OCI-LY1 (cell line): Measurements from ENCODE around the gene ARL8B.

Source experiments
- CTCF ChIP-seq: fragments of 200-600 bp; sonication (generic), shearing (Covaris generic); IDR thresholded peaks from 2 replicates; pipeline ENCODE4 v1.5.1; 2017; ENCODE audit warnings: mild to moderate bottlenecking, antibody characterized with exemption, low read length, moderate library complexity, mixed read lengths
- EZH2 ChIP-seq: fragments of 200-600 bp; sonication (generic), shearing (Covaris generic); IDR thresholded peaks from 2 replicates; pipeline ENCODE4 v1.8.0; 2017; ENCODE audit warnings: borderline replicate concordance, mixed run types, mild to moderate bottlenecking, antibody characterized with exemption, low read length, moderate library complexity, mixed read lengths

DNA sequence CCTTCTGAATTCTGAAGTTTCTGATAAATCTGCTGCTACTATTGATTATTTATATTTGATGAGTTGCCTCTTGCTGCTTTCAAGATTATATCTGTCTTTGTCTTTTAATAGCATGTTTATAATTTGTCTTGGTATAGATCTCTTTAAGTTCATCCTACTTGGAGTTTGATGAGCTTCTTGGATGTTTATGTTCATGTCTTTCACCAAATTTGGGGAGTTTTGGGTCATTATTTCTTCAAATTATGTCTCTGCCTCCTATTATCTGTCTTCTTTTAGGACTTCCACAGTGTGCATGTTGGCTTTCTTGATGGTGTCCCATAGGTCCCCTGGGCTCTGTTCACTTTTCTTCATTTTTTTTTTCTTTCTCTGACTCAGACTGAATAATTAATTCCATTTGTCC, 33.1 kb downstream of the ARL8B start:
- no peak for TF ChIP-seq CTCF
- TF ChIP-seq EZH2: no peak
